GM19328 (cell line): Measurements from ENCODE around the gene SEPTIN8.

Source experiments
- ATAC-seq: cut with Tn5 transposase; IDR thresholded peaks from one replicate; pipeline ENCODE4 v1.9.1; 2021; ENCODE audit warnings: mild to moderate bottlenecking, moderate library complexity; ENCODE audit not compliant: unreplicated experiment

The SEPTIN8 gene

GRCh38 chr5:132777209-132778069, at the start of gene SEPTIN8:
TSS of gene SEPTIN8 (minus strand) at chr5:132777239. CDS start at chr5:132777137, 102 bp downstream.
- ATAC-seq = no peak

GRCh38 chr5:132826424-132827082, 49.5 kb upstream of the SEPTIN8 start:
- no peak for ATAC-seq

DNA sequence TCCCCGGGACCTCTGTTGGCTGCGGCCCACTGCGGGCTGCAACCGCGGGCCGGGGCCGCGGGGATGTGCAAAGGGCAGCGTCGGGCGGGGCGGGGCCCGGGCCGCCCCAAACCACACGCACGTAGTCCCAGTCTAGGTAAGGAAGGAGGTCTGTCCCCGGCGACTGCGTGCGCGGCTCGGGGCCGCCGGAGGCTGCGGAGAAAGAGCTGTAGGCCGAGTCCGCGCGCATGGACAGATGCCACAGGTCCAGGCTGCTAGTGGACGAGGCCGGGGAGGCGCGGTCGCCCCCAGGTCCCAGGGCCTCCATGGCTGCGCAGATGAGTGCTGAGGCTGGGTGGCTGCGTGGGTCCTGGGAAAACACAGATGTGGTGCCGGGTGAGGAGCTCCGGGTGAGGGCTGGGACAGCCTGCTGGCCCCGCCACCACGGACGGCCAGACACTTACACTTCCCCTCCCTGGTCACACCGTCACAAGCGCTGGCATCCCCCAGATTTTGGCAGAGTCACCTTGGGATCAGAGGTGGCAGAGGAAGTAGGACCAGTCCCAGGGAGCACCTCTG, 48.9 kb upstream of the SEPTIN8 start:
- ATAC-seq = no peak

GRCh38 chr5:132825033-132825833, 48.2 kb upstream of the SEPTIN8 start:
- ATAC-seq = no peak

GRCh38 chr5:132824426-132824825, 47.4 kb upstream of the SEPTIN8 start:
- no peak for ATAC-seq

DNA sequence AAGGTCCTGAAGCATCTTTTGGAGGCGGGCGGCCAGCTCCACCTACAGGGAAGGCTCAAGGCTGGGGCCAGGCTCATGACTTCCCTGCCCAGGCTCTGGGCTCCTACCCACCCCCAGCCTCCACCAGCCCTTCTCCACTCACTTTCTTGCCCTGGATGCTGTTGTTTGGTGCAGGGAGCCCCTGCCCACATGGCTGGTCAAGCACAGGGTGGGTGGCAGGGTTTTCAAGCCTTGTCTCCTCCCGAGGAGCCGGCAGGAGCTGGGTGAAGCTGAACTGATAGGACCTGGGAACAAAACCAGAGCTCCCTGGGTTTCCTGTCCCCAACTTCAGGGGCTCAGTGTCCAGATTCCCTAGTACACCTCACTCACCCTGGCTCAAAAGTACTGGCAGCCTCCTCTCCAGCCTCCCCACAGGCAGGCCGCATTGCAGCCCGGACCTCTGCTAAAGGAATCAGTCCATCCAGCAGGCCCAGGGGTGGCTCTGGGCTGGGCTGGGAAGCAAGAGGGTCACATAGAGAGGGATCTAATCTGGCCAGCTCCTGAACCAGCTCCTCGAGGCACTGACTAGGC, 46.5 kb upstream of the SEPTIN8 start:
- no peak for ATAC-seq

- ATAC-seq = no peak
These were observed 45.8 kb upstream of the SEPTIN8 start for GRCh38 chr5:132822650-132823480.

DNA sequence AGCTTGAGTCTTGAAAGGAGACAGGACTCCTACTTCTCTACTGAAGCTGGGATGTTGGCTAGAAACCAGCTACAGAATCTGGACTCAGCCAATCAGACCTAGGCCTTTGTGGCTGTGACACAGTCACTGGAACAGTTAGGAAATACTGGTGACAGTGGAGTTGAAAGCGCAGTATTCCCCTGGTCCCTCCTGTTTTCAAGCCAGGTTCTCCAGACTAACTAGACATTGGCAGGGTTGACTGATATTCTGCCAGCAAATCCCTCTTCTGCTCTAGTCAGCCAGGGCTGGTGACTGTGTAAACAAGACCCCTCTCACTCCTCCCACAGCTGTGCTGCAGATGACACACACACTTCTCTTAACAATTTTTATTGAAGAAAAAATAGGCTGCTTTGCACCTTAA, 44.8 kb upstream of the SEPTIN8 start:
- no peak for ATAC-seq

DNA sequence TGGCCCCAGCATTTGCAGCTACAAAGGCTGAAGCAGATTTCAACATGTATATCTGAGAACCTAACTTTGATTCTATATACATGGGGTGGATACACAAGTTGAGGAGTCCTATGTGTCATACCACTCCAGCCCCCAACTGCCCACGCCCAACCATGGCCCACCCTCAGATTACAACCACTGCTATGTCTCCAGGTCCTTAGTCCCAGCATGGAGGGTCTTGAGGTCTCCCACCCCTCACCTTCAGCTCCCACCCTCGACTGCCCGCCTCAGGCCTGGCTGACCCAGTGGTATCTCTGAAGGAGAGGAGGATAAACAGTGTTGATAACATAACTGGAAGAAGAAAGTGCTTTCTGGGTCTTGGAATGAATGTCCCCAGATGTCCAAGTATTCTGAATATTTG, 44.3 kb upstream of the SEPTIN8 start:
- ATAC-seq = no peak

GRCh38 chr5:132820162-132820754, 43.2 kb upstream of the SEPTIN8 start:
- no peak for ATAC-seq

GRCh38 chr5:132819468-132819867, 42.4 kb upstream of the SEPTIN8 start:
- ATAC-seq = no peak

- no peak for ATAC-seq
These were observed 40.0 kb upstream of the SEPTIN8 start for GRCh38 chr5:132817011-132817410.

DNA sequence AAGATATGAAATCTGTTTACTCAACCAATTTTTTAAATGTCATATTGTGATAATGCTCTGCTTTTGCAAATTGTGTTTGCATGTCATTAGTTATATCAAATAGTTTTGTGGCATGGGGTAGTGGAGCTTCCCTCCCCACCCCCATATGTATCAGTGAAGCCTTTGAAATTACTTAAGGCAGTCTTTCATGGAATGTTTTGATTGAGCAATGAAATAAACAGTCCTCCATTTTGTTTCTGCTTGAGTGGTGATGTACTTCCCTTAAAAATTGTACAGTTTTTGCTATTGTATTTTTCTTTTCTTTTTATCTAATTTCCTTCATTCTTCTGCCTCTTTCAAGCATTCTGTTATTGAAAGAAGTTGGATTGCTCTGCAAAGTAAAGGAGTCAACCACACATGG, 39.5 kb upstream of the SEPTIN8 start:
- no peak for ATAC-seq

GRCh38 chr5:132816083-132816482, 39.0 kb upstream of the SEPTIN8 start:
- no peak for ATAC-seq

- ATAC-seq = no peak
These were observed 38.4 kb upstream of the SEPTIN8 start for GRCh38 chr5:132815454-132815853.

DNA sequence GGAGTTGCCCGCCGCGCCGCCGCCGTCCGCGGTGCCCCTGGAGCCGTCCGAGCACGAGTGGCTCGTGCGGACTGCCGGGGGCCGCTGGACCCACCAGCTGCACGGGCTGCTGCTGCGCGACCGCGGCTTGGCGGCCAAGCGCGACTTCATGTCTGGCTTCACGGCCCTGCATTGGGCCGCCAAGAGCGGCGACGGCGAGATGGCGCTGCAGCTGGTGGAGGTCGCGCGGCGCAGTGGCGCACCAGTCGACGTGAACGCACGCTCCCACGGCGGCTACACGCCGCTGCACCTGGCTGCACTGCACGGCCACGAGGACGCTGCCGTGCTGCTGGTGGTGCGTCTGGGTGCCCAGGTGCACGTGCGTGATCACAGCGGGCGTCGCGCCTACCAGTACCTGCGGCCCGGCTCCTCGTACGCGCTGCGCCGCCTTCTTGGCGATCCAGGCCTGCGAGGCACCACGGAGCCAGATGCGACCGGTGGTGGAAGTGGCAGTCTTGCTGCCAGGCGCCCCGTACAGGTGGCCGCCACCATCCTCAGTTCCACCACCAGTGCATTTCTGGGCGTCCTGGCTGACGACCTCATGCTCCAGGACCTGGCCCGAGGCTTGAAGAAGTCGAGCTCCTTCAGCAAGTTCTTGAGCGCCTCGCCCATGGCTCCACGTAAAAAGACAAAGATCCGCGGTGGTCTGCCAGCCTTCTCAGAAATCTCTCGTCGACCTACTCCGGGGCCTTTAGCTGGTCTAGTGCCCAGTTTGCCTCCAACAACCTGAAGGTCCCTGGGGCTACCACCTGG, 37.7 kb upstream of the SEPTIN8 start:
- no peak for ATAC-seq

GRCh38 chr5:132813599-132814502, 36.8 kb upstream of the SEPTIN8 start:
- no peak for ATAC-seq
